Right lobe of liver (tissue), 6 donors: ENCODE measurements around the gene CTAGE1. TPM values are rescaled to one million over a fixed set of nuclear protein-coding genes. Genes with fewer than 3 reads are reported as not detected.

ENCODE experiments used
- ATAC-seq, 4 donors: fragments of 200-7000 bp; cut with Tn5 transposase; one replicate each; pipeline ENCODE4 v1.9.1; 2020; ENCODE audit warnings: mild to moderate bottlenecking in 4 of 4, moderate library complexity in 4 of 4
- DNase-seq, 3 donors: peaks; one replicate each; pipeline ENCODE4 v3.0.0-alpha.2; 2020
- H3K27ac ChIP-seq, 3 donors: fragments of 200-600 bp; one replicate each; pipeline ENCODE4 v1.8.0; 2022
- H3K27me3 ChIP-seq, 2 donors: fragments of 200-600 bp; one replicate each; pipeline ENCODE4 v1.8.0; 2022
- H3K36me3 ChIP-seq, 4 donors: fragments of 200-600 bp; sonication (generic) in 1 of 4; one replicate each; pipeline versions ENCODE4 v1.5.1 to v1.8.0; 2017 to 2022; ENCODE audit warnings: control low read depth in 1 of 4
- H3K4me1 ChIP-seq, 4 donors: fragments of 200-600 bp; sonication (generic) in 1 of 4; one replicate each; pipeline versions ENCODE4 v1.5.1 to v1.8.0; 2017 to 2022; ENCODE audit warnings: control low read depth in 1 of 4
- H3K4me3 ChIP-seq, 3 donors: fragments of 200-600 bp; one replicate each; pipeline ENCODE4 v1.8.0; 2022
- H3K9me3 ChIP-seq, 4 donors: fragments of 200-600 bp; sonication (generic) in 1 of 4; one replicate each; pipeline versions ENCODE4 v1.5.1 to v1.8.0; 2017 to 2022; ENCODE audit warnings: control low read depth in 1 of 4
- POLR2A ChIP-seq: fragments of 450-650 bp; IDR thresholded peaks from one replicate; pipeline ENCODE4 v1.6.1; 2017; ENCODE audit warnings: antibody characterized with exemption, mild to moderate bottlenecking
- WGBS: methylation state at CpG from one replicate; pipeline ENCODE4 v1.1.6; 2018; ENCODE audit warnings: low coverage, low lambda C conversion rate; ENCODE audit not compliant: insufficient coverage; ENCODE audit errors: missing lambda C conversion rate; 5-methylcytosine and 5-hydroxymethylcytosine counted together
- intact Hi-C, 2 donors: fragments of 100-400 bp; cut with DNase I; formaldehyde crosslinking; loops; one replicate each; pipeline versions ENCODE4 v1.11.2 to v1.14.1; 2022
- total RNA-seq, 6 experiments: library from RNA; depleted of rRNA in 2 of 6; stranded (reverse); fragments of >200 nt in 2 of 6; fragmentation: NEBNext Ultra II Directional in 3 of 6; extraction: Animal tissue kit (Norgen Biotek cat#: 25700) in 3 of 6; gene quantifications; one replicate each; pipeline versions ENCODE4 v1.1.0 to v1.2.4, GENCODE V29; 2016 to 2023
- TF ChIP-seq, protein P1 (sequence below), 4 donors: fragments of 200-600 bp in 3 of 4; fragments of 450-650 bp in 1 of 4; IDR thresholded peaks; one replicate each; pipeline versions ENCODE4 v1.5.1 to v1.8.0; 2016 to 2022; ENCODE audit warnings: antibody characterized with exemption in 4 of 4, mild to moderate bottlenecking in 2 of 4
- donor health status: DM: no; HTN: yes; CAD: no.
- donor health status: DM: no; HTN: no; CAD: no.
- donor health status: DM: no; HTN: no; CAD: no.
- donor health status: DM: no; HTN: yes; CAD: no.
- donor health status: DM: no; HTN: yes; CAD: no.

Gene CTAGE1
- total RNA-seq, 6 experiments from 2014 or later: not detected

GRCh38 chr18:22459491-22459890 is 41.8 kb upstream of the CTAGE1 start:
- no peak for ATAC-seq
- Histone ChIP-seq H3K36me3 (no peaks in the 10 kb centered on the region), H3K4me1 (peaks cover 0 to 9% (median 0%) of the 10 kb centered on the region in 4 donors), H3K4me3 (no peak overlapping the region), H3K9me3 (no peaks in the 10 kb centered on the region), H3K27me3 (no peaks in the 10 kb centered on the region), H3K27ac (no peak overlapping the region)
- TF ChIP-seq, protein P1, sequence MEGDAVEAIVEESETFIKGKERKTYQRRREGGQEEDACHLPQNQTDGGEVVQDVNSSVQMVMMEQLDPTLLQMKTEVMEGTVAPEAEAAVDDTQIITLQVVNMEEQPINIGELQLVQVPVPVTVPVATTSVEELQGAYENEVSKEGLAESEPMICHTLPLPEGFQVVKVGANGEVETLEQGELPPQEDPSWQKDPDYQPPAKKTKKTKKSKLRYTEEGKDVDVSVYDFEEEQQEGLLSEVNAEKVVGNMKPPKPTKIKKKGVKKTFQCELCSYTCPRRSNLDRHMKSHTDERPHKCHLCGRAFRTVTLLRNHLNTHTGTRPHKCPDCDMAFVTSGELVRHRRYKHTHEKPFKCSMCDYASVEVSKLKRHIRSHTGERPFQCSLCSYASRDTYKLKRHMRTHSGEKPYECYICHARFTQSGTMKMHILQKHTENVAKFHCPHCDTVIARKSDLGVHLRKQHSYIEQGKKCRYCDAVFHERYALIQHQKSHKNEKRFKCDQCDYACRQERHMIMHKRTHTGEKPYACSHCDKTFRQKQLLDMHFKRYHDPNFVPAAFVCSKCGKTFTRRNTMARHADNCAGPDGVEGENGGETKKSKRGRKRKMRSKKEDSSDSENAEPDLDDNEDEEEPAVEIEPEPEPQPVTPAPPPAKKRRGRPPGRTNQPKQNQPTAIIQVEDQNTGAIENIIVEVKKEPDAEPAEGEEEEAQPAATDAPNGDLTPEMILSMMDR (IDR thresholded peaks at IDR 0.05): no peak
- no peak for TF ChIP-seq POLR2A
- DNase-seq: no peak
- 61% methylated on average over 2 of the region's 2 CpGs for WGBS
- intact Hi-C loops: no loop called here

GRCh38 chr18:22457524-22457923 is 39.8 kb upstream of the CTAGE1 start:
- Histone ChIP-seq H3K27ac (no peak overlapping the region), H3K4me3 (no peak overlapping the region), H3K36me3 (no peaks in the 10 kb centered on the region), H3K27me3 (no peaks in the 10 kb centered on the region), H3K9me3 (no peaks in the 10 kb centered on the region), H3K4me1 (peaks cover 0 to 18% (median 4%) of the 10 kb centered on the region in 4 donors)
- 82% methylated on average over 6 of the region's 8 CpGs for WGBS
- DNase-seq (no peak), ATAC-seq (no peak)
- intact Hi-C loops: no loop called here
- no peak for TF ChIP-seq POLR2A
- TF ChIP-seq, protein P1 (IDR thresholded peaks at IDR 0.05): no peak

- H3K4me3 ChIP-seq: no peak overlapping the region
- no peaks in the 10 kb centered on the region for H3K9me3 ChIP-seq
- intact Hi-C loops: no loop called here
- TF ChIP-seq, protein P1 (IDR thresholded peaks at IDR 0.05): no peak
- no peaks in the 10 kb centered on the region for H3K36me3 ChIP-seq
- DNase-seq (no peak), ATAC-seq (no peak)
- no peak overlapping the region for H3K27ac ChIP-seq
- H3K4me1 ChIP-seq: peaks cover 0 to 20% (median 4%) of the 10 kb centered on the region in 4 donors
- no peaks in the 10 kb centered on the region for H3K27me3 ChIP-seq
- 63% methylated on average over 3 of the region's 6 CpGs for WGBS
Observed at GRCh38 chr18:22456547-22456946, 38.8 kb upstream of the CTAGE1 start.

DNA sequence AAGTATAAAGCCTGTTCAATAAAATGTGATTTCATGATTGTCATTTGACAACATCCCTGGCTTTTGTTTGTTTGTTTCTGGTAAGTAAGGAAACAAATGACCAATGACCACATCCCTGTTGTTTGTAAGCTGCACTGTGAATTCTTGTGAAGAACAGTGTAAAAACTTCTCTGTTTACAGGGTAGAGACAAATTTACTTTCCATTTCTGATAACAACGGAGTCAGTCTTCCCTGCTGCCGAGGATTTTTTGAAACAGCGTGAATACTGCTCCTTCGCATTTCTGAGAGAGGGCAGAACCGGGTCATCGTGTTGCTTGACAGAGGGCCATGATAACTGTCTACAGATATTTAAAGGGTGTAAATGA is 38.4 kb upstream of the CTAGE1 start:
- no peak overlapping the region for H3K27ac ChIP-seq
- no peaks in the 10 kb centered on the region for H3K27me3 ChIP-seq
- peaks cover 0 to 20% (median 4%) of the 10 kb centered on the region in 4 donors for H3K4me1 ChIP-seq
- ATAC-seq (no peak), DNase-seq (no peak)
- intact Hi-C loops: no loop called here
- TF ChIP-seq, protein P1 (IDR thresholded peaks at IDR 0.05): no peak
- TF ChIP-seq POLR2A: no peak
- H3K4me3 ChIP-seq: no peak overlapping the region
- H3K9me3 ChIP-seq: no peaks in the 10 kb centered on the region
- 70% methylated on average over 6 of the region's 6 CpGs for WGBS
- no peaks in the 10 kb centered on the region for H3K36me3 ChIP-seq
